Measurements from ENCODE around the gene UQCRHL. TPM values are rescaled to one million over a fixed set of nuclear protein-coding genes. Genes with fewer than 3 reads are reported as not detected.

UQCRHL gene
- total and polyA plus RNA-seq, 10 of the 15 experiments (the other 5 are each of a cell fraction or from before 2014, with no cell fraction given) = 1.4 to 17.3 (median 5.7) TPM

- TF ChIP-seq EP300 (IDR thresholded peaks at IDR 0.05; ENCODE audit: borderline replicate concordance in 1 of 2, control insufficient read depth in 1 of 2, low read depth in 2 of 2, low read length in 2 of 2) = no peak
- no peak for TF ChIP-seq NFXL1 (IDR thresholded peaks at IDR 0.05; ENCODE audit: borderline replicate concordance)
- no peak for TF ChIP-seq SRF (IDR thresholded peaks at IDR 0.05; ENCODE audit: low read depth in 2 of 2, low read length in 2 of 2)
- no peak for TF ChIP-seq SMAD5 (IDR thresholded peaks at IDR 0.05; ENCODE audit: low read depth)
- no peak for TF ChIP-seq ZNF24 (IDR thresholded peaks at IDR 0.05)
- no peak for TF ChIP-seq GABPA (IDR thresholded peaks at IDR 0.05; ENCODE audit: low read depth)
- TF ChIP-seq, protein P1, sequence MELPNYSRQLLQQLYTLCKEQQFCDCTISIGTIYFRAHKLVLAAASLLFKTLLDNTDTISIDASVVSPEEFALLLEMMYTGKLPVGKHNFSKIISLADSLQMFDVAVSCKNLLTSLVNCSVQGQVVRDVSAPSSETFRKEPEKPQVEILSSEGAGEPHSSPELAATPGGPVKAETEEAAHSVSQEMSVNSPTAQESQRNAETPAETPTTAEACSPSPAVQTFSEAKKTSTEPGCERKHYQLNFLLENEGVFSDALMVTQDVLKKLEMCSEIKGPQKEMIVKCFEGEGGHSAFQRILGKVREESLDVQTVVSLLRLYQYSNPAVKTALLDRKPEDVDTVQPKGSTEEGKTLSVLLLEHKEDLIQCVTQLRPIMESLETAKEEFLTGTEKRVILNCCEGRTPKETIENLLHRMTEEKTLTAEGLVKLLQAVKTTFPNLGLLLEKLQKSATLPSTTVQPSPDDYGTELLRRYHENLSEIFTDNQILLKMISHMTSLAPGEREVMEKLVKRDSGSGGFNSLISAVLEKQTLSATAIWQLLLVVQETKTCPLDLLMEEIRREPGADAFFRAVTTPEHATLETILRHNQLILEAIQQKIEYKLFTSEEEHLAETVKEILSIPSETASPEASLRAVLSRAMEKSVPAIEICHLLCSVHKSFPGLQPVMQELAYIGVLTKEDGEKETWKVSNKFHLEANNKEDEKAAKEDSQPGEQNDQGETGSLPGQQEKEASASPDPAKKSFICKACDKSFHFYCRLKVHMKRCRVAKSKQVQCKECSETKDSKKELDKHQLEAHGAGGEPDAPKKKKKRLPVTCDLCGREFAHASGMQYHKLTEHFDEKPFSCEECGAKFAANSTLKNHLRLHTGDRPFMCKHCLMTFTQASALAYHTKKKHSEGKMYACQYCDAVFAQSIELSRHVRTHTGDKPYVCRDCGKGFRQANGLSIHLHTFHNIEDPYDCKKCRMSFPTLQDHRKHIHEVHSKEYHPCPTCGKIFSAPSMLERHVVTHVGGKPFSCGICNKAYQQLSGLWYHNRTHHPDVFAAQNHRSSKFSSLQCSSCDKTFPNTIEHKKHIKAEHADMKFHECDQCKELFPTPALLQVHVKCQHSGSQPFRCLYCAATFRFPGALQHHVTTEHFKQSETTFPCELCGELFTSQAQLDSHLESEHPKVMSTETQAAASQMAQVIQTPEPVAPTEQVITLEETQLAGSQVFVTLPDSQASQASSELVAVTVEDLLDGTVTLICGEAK (IDR thresholded peaks at IDR 0.05; ENCODE audit: borderline replicate concordance) = no peak
- no peak for TF ChIP-seq MXI1 (IDR thresholded peaks at IDR 0.05; ENCODE audit: low read depth, low read length)
- 0 out of 2 replicates have a peak, but pooled peaks have one; percentile 30 for TF ChIP-seq SPI1 (IDR thresholded peaks at IDR 0.05; ENCODE audit: borderline replicate concordance, insufficient read depth, low read depth, low read length)
- no peak for TF ChIP-seq CBX5 (IDR thresholded peaks at IDR 0.05; ENCODE audit: low read depth)
- TF ChIP-seq IKZF2 (IDR thresholded peaks at IDR 0.05) = 0 out of 4 replicates have a peak, but pooled peaks of 1 of the 2 experiments have one; percentile 27
- TF ChIP-seq MTA3 (IDR thresholded peaks at IDR 0.05; ENCODE audit: borderline replicate concordance, low read length) = no peak
- TF ChIP-seq E2F8 (IDR thresholded peaks at IDR 0.05; ENCODE audit: low read depth, partially characterized antibody) = no peak
- no peak for TF ChIP-seq RBBP5 (conservative IDR thresholded peaks at IDR 0.05)
- no peak for TF ChIP-seq CEBPB (IDR thresholded peaks at IDR 0.05; ENCODE audit: borderline replicate concordance in 1 of 2, low read depth in 2 of 2, low read length in 2 of 2)
- no peak; the same call in 1 of the 2 replicates for TF ChIP-seq BCL11A (IDR thresholded peaks at IDR 0.05; ENCODE audit: low read depth, low read length)
- TF ChIP-seq POLR2A (IDR thresholded peaks at IDR 0.05; ENCODE audit: low read depth, low read length) = no peak
- TF ChIP-seq NBN (IDR thresholded peaks at IDR 0.05) = no peak
- no peak for TF ChIP-seq KLF5 (IDR thresholded peaks at IDR 0.05; ENCODE audit: partially characterized antibody)
- peak; percentile 64 for TF ChIP-seq IKZF1 (conservative IDR thresholded peaks at IDR 0.05)
These were observed 18.7 kb downstream of the UQCRHL start (continued) for GRCh38 chr1:15788624-15789301.
